ENCODE results near the gene ITGA2B.

DNA sequence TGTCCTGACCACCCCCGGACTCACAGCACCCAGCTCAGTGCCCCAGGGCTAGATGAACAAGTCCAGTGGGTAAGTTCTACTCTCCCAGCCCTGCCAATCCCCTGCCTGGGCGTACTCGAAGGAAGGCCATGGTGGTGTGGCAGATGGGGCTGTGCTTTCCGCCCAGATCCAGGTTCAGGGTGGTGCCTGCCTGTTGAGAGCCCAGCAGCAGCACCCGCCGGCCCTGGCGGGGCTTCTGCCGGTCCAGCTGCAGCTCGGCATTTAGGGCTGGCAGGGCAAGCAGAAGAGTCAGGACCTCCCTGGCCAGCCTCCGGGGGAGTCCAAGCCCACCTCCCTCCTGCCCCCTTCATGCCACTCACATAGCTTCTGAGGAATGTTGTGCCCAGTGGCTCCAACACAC lies 9.6 kb downstream of the ITGA2B start:
- TF ChIP-seq, protein P1, sequence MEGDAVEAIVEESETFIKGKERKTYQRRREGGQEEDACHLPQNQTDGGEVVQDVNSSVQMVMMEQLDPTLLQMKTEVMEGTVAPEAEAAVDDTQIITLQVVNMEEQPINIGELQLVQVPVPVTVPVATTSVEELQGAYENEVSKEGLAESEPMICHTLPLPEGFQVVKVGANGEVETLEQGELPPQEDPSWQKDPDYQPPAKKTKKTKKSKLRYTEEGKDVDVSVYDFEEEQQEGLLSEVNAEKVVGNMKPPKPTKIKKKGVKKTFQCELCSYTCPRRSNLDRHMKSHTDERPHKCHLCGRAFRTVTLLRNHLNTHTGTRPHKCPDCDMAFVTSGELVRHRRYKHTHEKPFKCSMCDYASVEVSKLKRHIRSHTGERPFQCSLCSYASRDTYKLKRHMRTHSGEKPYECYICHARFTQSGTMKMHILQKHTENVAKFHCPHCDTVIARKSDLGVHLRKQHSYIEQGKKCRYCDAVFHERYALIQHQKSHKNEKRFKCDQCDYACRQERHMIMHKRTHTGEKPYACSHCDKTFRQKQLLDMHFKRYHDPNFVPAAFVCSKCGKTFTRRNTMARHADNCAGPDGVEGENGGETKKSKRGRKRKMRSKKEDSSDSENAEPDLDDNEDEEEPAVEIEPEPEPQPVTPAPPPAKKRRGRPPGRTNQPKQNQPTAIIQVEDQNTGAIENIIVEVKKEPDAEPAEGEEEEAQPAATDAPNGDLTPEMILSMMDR (conservative IDR thresholded peaks at IDR 0.05; ENCODE audit: low read length), result no peak
- no peak for TF ChIP-seq EZH2phosphoT487 (IDR thresholded peaks at IDR 0.05; ENCODE audit: borderline replicate concordance, low read depth, low read length)
